HepG2 (cell line): Measurements from ENCODE around the gene CDV3. TPM values are rescaled to one million over a fixed set of nuclear protein-coding genes. Genes with fewer than 3 reads are reported as not detected.

Experiments
- ATAC-seq: fragments of 200-7000 bp; cut with Tn5 transposase; 3 replicates; pipeline ENCODE4 v1.9.1; 2020; ENCODE audit warnings: mild to moderate bottlenecking, moderate library complexity
- BruUV-seq: library from RNA; stranded (reverse); fragments of 400-500 nt; replicated peaks from 2 replicates; lab custom pipeline; 2021; lab: Mats Ljungman, UMichigan
- CTCF ChIA-PET: fragments of 300-600 bp; formaldehyde crosslinking; extraction: SDS; loops from one replicate; lab custom pipeline; 2021; ENCODE audit warnings: low total read pairs, inconsistent platforms, low intra/inter-chr PET ratio; lab: Yijun Ruan, JAX
- POLR2A ChIA-PET: fragments of 350-600 bp; sonication (Branson Sonifier 250); formaldehyde crosslinking; loops from one replicate; lab custom pipeline; 2020; ENCODE audit warnings: antibody characterized with exemption, inconsistent platforms; lab: Yijun Ruan, JAX
- DNase-seq: peaks from one replicate; pipeline ENCODE4 v3.0.0-alpha.2; 2015; ENCODE audit warnings: low spot score
- FAIRE-seq: peaks from 3 replicates; lab custom pipeline; 2011; peaks lifted over from hg19 to GRCh38; lab: Jason Lieb, UNC
- H2AFZ ChIP-seq: one replicate; pipeline ENCODE4 v1.6.1; 2011; ENCODE audit warnings: low read length, inconsistent platforms
- H3K27ac ChIP-seq: fragments of 300-600 bp; 3 replicates; pipeline ENCODE4 v1.8.0; 2011; ENCODE audit warnings: mixed run types, mild to moderate bottlenecking, mixed read lengths, low read length, inconsistent platforms; ENCODE audit not compliant: insufficient read depth; ENCODE audit errors: extremely low read length
- H3K27me3 ChIP-seq, 2 experiments: fragments of 200-600 bp in 1 of 2; 2 replicates in 1 of 2; 3 replicates in 1 of 2; pipeline versions ENCODE4 v1.6.0 to v1.8.0; 2011; ENCODE audit warnings: low read length in 2 of 2, mild to moderate bottlenecking in 2 of 2, moderate library complexity in 2 of 2, inconsistent platforms in 1 of 2; ENCODE audit not compliant: insufficient read depth in 2 of 2, control insufficient read depth in 1 of 2
- H3K36me3 ChIP-seq, 2 experiments: fragments of 200-600 bp in 1 of 2; replicated peaks in 1 of 2; 2 replicates in 1 of 2; 3 replicates in 1 of 2; pipeline versions ENCODE4 v1.5.1 to v1.8.0; 2011; ENCODE audit warnings: low read length in 2 of 2, inconsistent platforms in 1 of 2; ENCODE audit not compliant: insufficient read depth in 2 of 2, control insufficient read depth in 1 of 2
- H3K4me1 ChIP-seq: 2 replicates; pipeline ENCODE4 v1.5.1; 2012; ENCODE audit warnings: low read length, inconsistent platforms; ENCODE audit not compliant: insufficient read depth
- H3K4me2 ChIP-seq: 2 replicates; pipeline ENCODE4 v1.6.0; 2011; ENCODE audit warnings: low read depth, low read length, inconsistent platforms
- H3K4me3 ChIP-seq, 3 experiments: fragments of 200-600 bp in 1 of 3; sonication (generic), shearing (Covaris generic) in 1 of 3; replicated peaks in 1 of 3; 2 replicates each; pipeline ENCODE4 v1.5.1; 2011 to 2016; ENCODE audit warnings: low read length in 3 of 3, inconsistent platforms in 2 of 3, low read depth in 2 of 3, mild to moderate bottlenecking in 2 of 3, control low read depth in 1 of 3, mixed read lengths in 1 of 3; ENCODE audit not compliant: insufficient read depth in 1 of 3
- H3K79me2 ChIP-seq: one replicate; pipeline ENCODE4 v1.6.1; 2011; ENCODE audit warnings: low read length, inconsistent platforms; ENCODE audit not compliant: insufficient read depth
- H3K9ac ChIP-seq: 2 replicates; pipeline ENCODE4 v1.6.0; 2011; ENCODE audit warnings: mild to moderate bottlenecking, low read depth, low read length, inconsistent platforms; ENCODE audit not compliant: insufficient read depth
- H3K9me3 ChIP-seq: 2 replicates; pipeline ENCODE4 v1.5.1; 2012; ENCODE audit warnings: mild to moderate bottlenecking, low read length
- H4K20me1 ChIP-seq: 2 replicates; pipeline ENCODE4 v1.6.0; 2011; ENCODE audit warnings: inconsistent platforms, mild to moderate bottlenecking, low read length, moderate library complexity; ENCODE audit not compliant: insufficient read depth
- AGO2 ChIP-seq: fragments of 200-400 bp; formaldehyde crosslinking; optimal IDR thresholded peaks from 2 replicates; pipeline ENCODE3; 2017; ENCODE audit warnings: mild to moderate bottlenecking, low read depth, low read length, moderate library complexity
- ATF2 ChIP-seq: sonication (generic); formaldehyde crosslinking; IDR thresholded peaks from 2 replicates; pipeline ENCODE4 v1.4.0; 2020; ENCODE audit warnings: missing genetic modification reagents
- CEBPB ChIP-seq: IDR thresholded peaks from 2 replicates; pipeline ENCODE4 v1.6.1; 2011; ENCODE audit warnings: low read depth, low read length, improper control_type of control experiment, borderline replicate concordance
- EED ChIP-seq: sonication (generic); formaldehyde crosslinking; IDR thresholded peaks from 2 replicates; pipeline ENCODE4 v1.5.0; 2020; ENCODE audit warnings: mild to moderate bottlenecking, missing genetic modification reagents
- FOXA1 ChIP-seq, 2 experiments: fragments of 450-650 bp in 1 of 2; sonication (generic) in 1 of 2; formaldehyde crosslinking in 1 of 2; IDR thresholded peaks; 2 replicates each; pipeline versions ENCODE4 v1.4.0 to v1.6.1; 2016 to 2020; ENCODE audit warnings: missing genetic modification reagents in 1 of 2
- FOXP1 ChIP-seq, 2 experiments: fragments of 450-650 bp in 1 of 2; IDR thresholded peaks; 2 replicates each; pipeline ENCODE4 v1.6.1; 2017 to 2018; ENCODE audit warnings: antibody characterized with exemption in 1 of 2
- GATAD2A ChIP-seq: IDR thresholded peaks from 2 replicates; pipeline ENCODE4 v1.6.1; 2016
- HMG20A ChIP-seq: IDR thresholded peaks from 2 replicates; pipeline ENCODE4 v1.6.1; 2016; ENCODE audit warnings: borderline replicate concordance
- HOMEZ ChIP-seq: IDR thresholded peaks from 2 replicates; pipeline ENCODE4 v1.6.1; 2016; ENCODE audit warnings: low read depth
- NCOA2 ChIP-seq: sonication (generic); formaldehyde crosslinking; IDR thresholded peaks from 2 replicates; pipeline ENCODE4 v1.8.0; 2022; ENCODE audit warnings: inconsistent platforms
- SALL1 ChIP-seq: sonication (generic); formaldehyde crosslinking; IDR thresholded peaks from 2 replicates; pipeline ENCODE4 v1.8.0; 2022; ENCODE audit warnings: mild to moderate bottlenecking, missing genetic modification reagents
- SOX13 ChIP-seq, 3 experiments: fragments of 450-650 bp in 1 of 3; sonication (generic) in 1 of 3; formaldehyde crosslinking in 1 of 3; IDR thresholded peaks in 2 of 3; conservative IDR thresholded peaks in 1 of 3; 2 replicates each; pipeline versions ENCODE4 v1.5.0 to v1.6.1; 2016 to 2020; ENCODE audit warnings: antibody characterized with exemption in 1 of 3, mild to moderate bottlenecking in 1 of 3, missing compliant biosample characterization in 1 of 3, missing genetic modification reagents in 1 of 3, moderate library complexity in 1 of 3
- STAT6 ChIP-seq: sonication (generic); formaldehyde crosslinking; IDR thresholded peaks from 2 replicates; pipeline ENCODE4 v1.4.0; 2020; ENCODE audit warnings: missing genetic modification reagents, mild to moderate bottlenecking, borderline replicate concordance
- ZNF207 ChIP-seq: fragments of 450-650 bp; IDR thresholded peaks from 2 replicates; pipeline ENCODE4 v1.6.1; 2016; ENCODE audit warnings: antibody characterized with exemption, borderline replicate concordance
- ZNF691 ChIP-seq: sonication (generic); formaldehyde crosslinking; IDR thresholded peaks from 2 replicates; pipeline ENCODE4 v1.4.0; 2020; ENCODE audit warnings: missing genetic modification reagents, low read depth, mild to moderate bottlenecking, borderline replicate concordance
- ZNF747 ChIP-seq: sonication (generic); formaldehyde crosslinking; IDR thresholded peaks from 2 replicates; pipeline ENCODE4 v1.8.1; 2023; ENCODE audit warnings: missing genetic modification reagents, mild to moderate bottlenecking, borderline replicate concordance
- WGBS: methylation state at CpG from one replicate; pipeline ENCODE4 v1.1.6; 2017; ENCODE audit warnings: low lambda C conversion rate; 5-methylcytosine and 5-hydroxymethylcytosine counted together
- in situ Hi-C: cut with HindIII; loops from 2 replicates; pipeline ENCODE4 v1.10.0; 2017; ENCODE audit warnings: low pct_unique_long_range_greater_than_20kb; ENCODE audit not compliant: extremely low pct_ligation_motif_present
- intact Hi-C: fragments of 100-400 bp; cut with micrococcal nuclease; formaldehyde crosslinking; loops from one replicate; pipeline ENCODE4 v1.10.0; 2022; ENCODE audit not compliant: unreplicated experiment
- polyA plus RNA-seq, 8 experiments: library from polyadenylated mRNA; depleted of rRNA in 3 of 8; stranded (reverse) in 7 of 8; unstranded in 1 of 8; fragments of >200 nt; fragmentation: Illumina TruSeq in 4 of 8; extraction: Trizol in 4 of 8; gene quantifications; 2 replicates each; pipeline versions ENCODE4 v1.2.1 to v1.2.3, GENCODE V29; 2011 to 2016; ENCODE audit warnings: low read depth in 4 of 8, missing spikeins in 1 of 8, mixed read lengths in 1 of 8; ENCODE audit not compliant: insufficient read depth in 1 of 8
- total RNA-seq, 5 experiments: library from RNA; depleted of rRNA; stranded (reverse); fragments of >200 nt; fragmentation: Illumina TruSeq; extraction: Trizol; gene quantifications; 2 replicates each; pipeline ENCODE4 v1.2.3, GENCODE V29; 2016; ENCODE audit warnings: low read depth in 1 of 5

CDV3 gene
- total and polyA plus RNA-seq, 2 of the 13 experiments (the other 11 are each of a cell fraction or from before 2014, with no cell fraction given): 46.6 to 145 TPM

- in situ Hi-C loops: no loop called here
- H2AFZ ChIP-seq: no peak overlapping the region
- TF ChIP-seq NCOA2 (CRISPR knock-in tag) (peak; percentile 43; the same call in 1 of the 2 replicates), ZNF207 (no peak), CEBPB (peak; percentile 86), HMG20A (CRISPR knock-in tag) (peak; percentile 73; the same call in 1 of the 2 replicates), GATAD2A (CRISPR knock-in tag) (peak; percentile 77), FOXA1 (IDR thresholded peaks at IDR 0.05) (no peak), FOXA1 (CRISPR knock-in tag; IDR thresholded peaks at IDR 0.05) (peak; percentile 30; the same call in 1 of the 2 replicates), ATF2 (CRISPR knock-in tag) (no peak), ZNF747 (CRISPR knock-in tag) (no peak), EED (CRISPR knock-in tag) (no peak), SOX13 (IDR thresholded peaks at IDR 0.05) (no peak), SOX13 (CRISPR knock-in tag; conservative IDR thresholded peaks at IDR 0.05 in 1 of 2, IDR thresholded peaks at IDR 0.05 in 1 of 2) (peak in 1 of 2 experiments; percentile 77; a peak in 2 of 4 replicates), HOMEZ (CRISPR knock-in tag) (no peak), ZNF691 (CRISPR knock-in tag) (no peak), SALL1 (no peak), FOXP1 (IDR thresholded peaks at IDR 0.05) (no peak), FOXP1 (CRISPR knock-in tag; IDR thresholded peaks at IDR 0.05) (peak; percentile 32; the same call in 1 of the 2 replicates), STAT6 (CRISPR knock-in tag) (no peak), AGO2 (no peak)
These were observed 37.3 kb upstream of the CDV3 start for GRCh38 chr3:133535971-133536881.

More at GRCh38 chr3:133535971-133536881, 37.3 kb upstream of the CDV3 start:
- H3K4me2 ChIP-seq: peak overlapping the region; percentile 61
- ChIA-PET POLR2A (interaction anchor here (0.7 to 2.0 kb wide), 5 partner anchors 9 to 42 kb away, joined by 3 to 14 read pairs (median 3); partner anchors contain the start of gene CDV3), CTCF (no interaction called here)
- H3K9ac ChIP-seq: 0 out of 2 replicates have a peak overlapping the region, but pooled peaks have one; percentile 7
- 0% methylated on average over 1 of the region's 1 CpG for WGBS
- FAIRE-seq (peak; percentile 36), DNase-seq (peak; percentile 70), ATAC-seq (peak; percentile 59)
- H3K36me3 ChIP-seq: no peaks in the 10 kb centered on the region
- H3K79me2 ChIP-seq: no peaks in the 10 kb centered on the region
- H3K27me3 ChIP-seq: no peaks in the 10 kb centered on the region
- no peak overlapping the region for H3K4me3 ChIP-seq
- no TSS peak for BruUV-seq
- H3K9me3 ChIP-seq: no peaks in the 10 kb centered on the region
- H3K27ac ChIP-seq: no peak overlapping the region
- intact Hi-C loops: loop anchor here (1.0 kb wide), 1 partner anchor 37 kb away; the partner anchor contains the start of gene CDV3
- peaks cover 29% of the 10 kb centered on the region for H3K4me1 ChIP-seq
- no peaks in the 10 kb centered on the region for H4K20me1 ChIP-seq
